ENCODE measurements around the gene PDZD2.

GRCh38 chr5:31783731-31784130, 144.8 kb downstream of the PDZD2 start:
- TF ChIP-seq, protein P1, sequence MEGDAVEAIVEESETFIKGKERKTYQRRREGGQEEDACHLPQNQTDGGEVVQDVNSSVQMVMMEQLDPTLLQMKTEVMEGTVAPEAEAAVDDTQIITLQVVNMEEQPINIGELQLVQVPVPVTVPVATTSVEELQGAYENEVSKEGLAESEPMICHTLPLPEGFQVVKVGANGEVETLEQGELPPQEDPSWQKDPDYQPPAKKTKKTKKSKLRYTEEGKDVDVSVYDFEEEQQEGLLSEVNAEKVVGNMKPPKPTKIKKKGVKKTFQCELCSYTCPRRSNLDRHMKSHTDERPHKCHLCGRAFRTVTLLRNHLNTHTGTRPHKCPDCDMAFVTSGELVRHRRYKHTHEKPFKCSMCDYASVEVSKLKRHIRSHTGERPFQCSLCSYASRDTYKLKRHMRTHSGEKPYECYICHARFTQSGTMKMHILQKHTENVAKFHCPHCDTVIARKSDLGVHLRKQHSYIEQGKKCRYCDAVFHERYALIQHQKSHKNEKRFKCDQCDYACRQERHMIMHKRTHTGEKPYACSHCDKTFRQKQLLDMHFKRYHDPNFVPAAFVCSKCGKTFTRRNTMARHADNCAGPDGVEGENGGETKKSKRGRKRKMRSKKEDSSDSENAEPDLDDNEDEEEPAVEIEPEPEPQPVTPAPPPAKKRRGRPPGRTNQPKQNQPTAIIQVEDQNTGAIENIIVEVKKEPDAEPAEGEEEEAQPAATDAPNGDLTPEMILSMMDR (IDR thresholded peaks at IDR 0.05): no peak
- no peak for TF ChIP-seq POLR2A (IDR thresholded peaks at IDR 0.05)

Data from heart left ventricle (tissue), 13 donors.